Peyer's patch (tissue), 4 donors: ENCODE measurements around the gene PYGO2.
A peak's percentile ranks its signal among the peaks of the same experiment; 100 is the strongest.

Source experiments
- POLR2A ChIP-seq, 2 donors: fragments of 450-650 bp; IDR thresholded peaks; one replicate each; pipeline ENCODE4 v1.5.1; 2017; ENCODE audit warnings: antibody characterized with exemption in 2 of 2, mild to moderate bottlenecking in 2 of 2, moderate library complexity in 2 of 2
- TF ChIP-seq, protein P1 (sequence below), 6 experiments: fragments of 450-650 bp in 4 of 6; fragments of 200-600 bp in 2 of 6; sonication (generic) in 1 of 6; IDR thresholded peaks; one replicate each; pipeline ENCODE4 v1.5.1; 2017 to 2019; ENCODE audit warnings: antibody characterized with exemption in 6 of 6, mild to moderate bottlenecking in 3 of 6, moderate library complexity in 1 of 6

DNA sequence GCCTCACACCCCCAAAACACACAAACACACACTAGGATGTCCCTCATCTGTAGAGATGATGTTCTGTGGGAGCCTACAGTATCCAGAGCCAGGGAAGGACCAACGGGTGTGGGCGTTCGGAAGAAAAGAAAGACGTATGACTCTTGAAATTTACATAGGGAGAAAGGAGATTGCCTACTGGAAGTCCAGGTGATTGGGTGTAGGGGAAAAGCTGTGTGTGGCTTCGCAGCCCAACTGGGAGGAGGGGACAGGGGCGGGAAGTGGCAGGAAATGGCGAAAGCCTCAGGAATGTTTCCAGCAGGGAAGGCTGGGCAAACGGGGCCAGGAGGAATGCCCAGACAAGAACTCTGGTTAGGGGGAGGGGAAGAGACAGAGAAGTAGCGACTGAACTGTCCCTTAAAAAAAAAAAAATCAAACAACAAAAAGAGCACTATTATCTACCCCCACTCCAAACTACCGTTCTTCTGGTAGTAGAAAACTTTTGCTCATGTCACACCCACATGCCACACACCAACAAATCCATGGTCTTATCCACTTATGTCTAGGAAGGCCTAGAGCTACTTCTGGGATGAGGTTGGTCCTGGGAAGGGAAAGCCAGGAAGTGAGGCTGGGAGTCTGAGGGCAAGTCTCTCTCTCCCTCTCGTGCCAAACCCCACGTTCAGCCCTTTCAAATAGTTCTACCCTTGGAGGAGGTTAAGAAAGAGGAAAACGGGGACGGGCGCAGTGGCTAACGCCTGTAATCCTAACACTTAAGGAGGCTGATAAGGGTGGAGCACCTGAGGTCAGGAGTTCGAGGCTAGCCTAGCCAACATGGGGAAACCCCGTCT lies 11.1 kb upstream of the PYGO2 start:
- TF ChIP-seq POLR2A (IDR thresholded peaks at IDR 0.05), result peak in 1 of 2 donors; percentile 47
- TF ChIP-seq, protein P1, sequence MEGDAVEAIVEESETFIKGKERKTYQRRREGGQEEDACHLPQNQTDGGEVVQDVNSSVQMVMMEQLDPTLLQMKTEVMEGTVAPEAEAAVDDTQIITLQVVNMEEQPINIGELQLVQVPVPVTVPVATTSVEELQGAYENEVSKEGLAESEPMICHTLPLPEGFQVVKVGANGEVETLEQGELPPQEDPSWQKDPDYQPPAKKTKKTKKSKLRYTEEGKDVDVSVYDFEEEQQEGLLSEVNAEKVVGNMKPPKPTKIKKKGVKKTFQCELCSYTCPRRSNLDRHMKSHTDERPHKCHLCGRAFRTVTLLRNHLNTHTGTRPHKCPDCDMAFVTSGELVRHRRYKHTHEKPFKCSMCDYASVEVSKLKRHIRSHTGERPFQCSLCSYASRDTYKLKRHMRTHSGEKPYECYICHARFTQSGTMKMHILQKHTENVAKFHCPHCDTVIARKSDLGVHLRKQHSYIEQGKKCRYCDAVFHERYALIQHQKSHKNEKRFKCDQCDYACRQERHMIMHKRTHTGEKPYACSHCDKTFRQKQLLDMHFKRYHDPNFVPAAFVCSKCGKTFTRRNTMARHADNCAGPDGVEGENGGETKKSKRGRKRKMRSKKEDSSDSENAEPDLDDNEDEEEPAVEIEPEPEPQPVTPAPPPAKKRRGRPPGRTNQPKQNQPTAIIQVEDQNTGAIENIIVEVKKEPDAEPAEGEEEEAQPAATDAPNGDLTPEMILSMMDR (IDR thresholded peaks at IDR 0.05), result no peak
